Measurements from ENCODE around the gene PLAC8L1. TPM values are rescaled to one million over a fixed set of nuclear protein-coding genes. Genes with fewer than 3 reads are reported as not detected.

PLAC8L1 gene
- total and polyA plus RNA-seq, 2 of the 4 experiments (the other 2 are of a cell fraction), result 0.27 TPM; not detected in 1

DNA sequence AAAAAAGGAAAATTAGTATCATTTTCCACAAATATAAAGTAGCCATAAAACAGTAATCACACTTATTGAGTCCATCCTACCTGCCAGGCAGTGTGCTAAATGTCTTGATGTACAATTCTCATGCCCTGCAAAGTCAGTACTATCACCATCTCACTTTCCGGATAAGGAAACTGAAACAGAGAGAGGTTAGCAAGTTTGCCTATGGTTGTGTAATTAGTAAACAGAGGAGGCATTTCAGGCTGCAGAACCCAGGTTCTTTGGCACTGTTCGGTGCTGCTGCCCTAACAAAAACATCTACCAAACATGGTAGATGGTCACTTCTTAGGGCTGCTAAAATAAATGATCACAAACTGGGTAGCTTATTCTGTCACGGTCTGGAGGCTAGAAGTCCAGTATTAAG is 22.6 kb downstream of the PLAC8L1 start:
- no peak overlapping the region for H2AFZ ChIP-seq (replicated peaks; ENCODE audit: low read length, poor library complexity)
- H4K5ac ChIP-seq (ENCODE audit: low read depth, low read length), result no peak overlapping the region
- no TSS peak for BruUV-seq (replicated peaks)
- WGBS, 2 experiments (ENCODE audit: extremely low coverage in 2 of 2, insufficient read length in 1 of 2), result no CpG with 5 or more reads among the region's 3 CpGs
- H4K8ac ChIP-seq (ENCODE audit: low read depth in 2 of 2, low read length in 2 of 2), result no peak overlapping the region
- H3K79me1 ChIP-seq (ENCODE audit: low read depth in 1 of 2, low read length in 2 of 2), result no peaks in the 10 kb centered on the region
- H3K4me3 ChIP-seq (ENCODE audit: insufficient read depth, low read depth, low read length), result no peak overlapping the region
- DNase-seq, result no peak
- 0 out of 2 replicates have a peak, but pooled peaks cover 2% of the 10 kb centered on the region for H3K9me3 ChIP-seq (ENCODE audit: control insufficient read depth, insufficient read depth, low read length)
- H3K4ac ChIP-seq (ENCODE audit: low read depth, low read length), result no peak overlapping the region
- no peak overlapping the region for H3K9ac ChIP-seq (ENCODE audit: low read depth, low read length)
- ATAC-seq (ENCODE audit: low read depth), result no peak
- no peaks in the 10 kb centered on the region for H3K4me1 ChIP-seq (ENCODE audit: control insufficient read depth, insufficient read depth, low read length)
- no peak overlapping the region for H3K56ac ChIP-seq (ENCODE audit: extremely low read depth, insufficient read depth, low read length)
- no peak overlapping the region for H3K23ac ChIP-seq (ENCODE audit: low read depth, low read length)
- H2BK5ac ChIP-seq (ENCODE audit: low read depth, low read length, poor library complexity, severe bottlenecking), result no peak overlapping the region
- dilution Hi-C loops (cut with HindIII; ENCODE audit: low sequenced_read_pairs, unreplicated experiment) (no loop called here), intact Hi-C loops (cut with micrococcal nuclease) (no loop called here), in situ Hi-C loops (cut with MboI; ENCODE audit: low sequenced_read_pairs) (no loop called here)
- no peak overlapping the region for H2BK120ac ChIP-seq (ENCODE audit: low read depth, low read length)
- H4K91ac ChIP-seq (ENCODE audit: insufficient read depth, low read depth, low read length), result no peak overlapping the region
- no peak overlapping the region for H2BK20ac ChIP-seq (ENCODE audit: low read depth, low read length)
- no peak overlapping the region for H3K27ac ChIP-seq (ENCODE audit: insufficient read depth, low read length)
- peaks cover 7% of the 10 kb centered on the region for H3K27me3 ChIP-seq (ENCODE audit: control insufficient read depth, insufficient read depth, low read length)
- ChIA-PET CTCF (no interaction called here), POLR2A (ENCODE audit: unreplicated experiment) (no interaction called here)
- H3K18ac ChIP-seq (ENCODE audit: low read depth, low read length), result no peak overlapping the region
- H3K4me2 ChIP-seq (ENCODE audit: low read depth, low read length), result no peak overlapping the region
- no peaks in the 10 kb centered on the region for H4K20me1 ChIP-seq (ENCODE audit: insufficient read depth, low read length)
- H3K9me1 ChIP-seq (ENCODE audit: insufficient read depth, low read length), result no peaks in the 10 kb centered on the region
- H3K14ac ChIP-seq (replicated peaks; ENCODE audit: low read depth, low read length), result no peak overlapping the region
- no peak overlapping the region for H2AK9ac ChIP-seq (replicated peaks; ENCODE audit: low read depth, low read length, poor library complexity)
- no peak overlapping the region for H2AK5ac ChIP-seq (ENCODE audit: low read depth, low read length)
- TF ChIP-seq, protein P1, sequence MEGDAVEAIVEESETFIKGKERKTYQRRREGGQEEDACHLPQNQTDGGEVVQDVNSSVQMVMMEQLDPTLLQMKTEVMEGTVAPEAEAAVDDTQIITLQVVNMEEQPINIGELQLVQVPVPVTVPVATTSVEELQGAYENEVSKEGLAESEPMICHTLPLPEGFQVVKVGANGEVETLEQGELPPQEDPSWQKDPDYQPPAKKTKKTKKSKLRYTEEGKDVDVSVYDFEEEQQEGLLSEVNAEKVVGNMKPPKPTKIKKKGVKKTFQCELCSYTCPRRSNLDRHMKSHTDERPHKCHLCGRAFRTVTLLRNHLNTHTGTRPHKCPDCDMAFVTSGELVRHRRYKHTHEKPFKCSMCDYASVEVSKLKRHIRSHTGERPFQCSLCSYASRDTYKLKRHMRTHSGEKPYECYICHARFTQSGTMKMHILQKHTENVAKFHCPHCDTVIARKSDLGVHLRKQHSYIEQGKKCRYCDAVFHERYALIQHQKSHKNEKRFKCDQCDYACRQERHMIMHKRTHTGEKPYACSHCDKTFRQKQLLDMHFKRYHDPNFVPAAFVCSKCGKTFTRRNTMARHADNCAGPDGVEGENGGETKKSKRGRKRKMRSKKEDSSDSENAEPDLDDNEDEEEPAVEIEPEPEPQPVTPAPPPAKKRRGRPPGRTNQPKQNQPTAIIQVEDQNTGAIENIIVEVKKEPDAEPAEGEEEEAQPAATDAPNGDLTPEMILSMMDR (conservative IDR thresholded peaks at IDR 0.05; ENCODE audit: low read depth, low read length), result no peak
- TF ChIP-seq FOS (IDR thresholded peaks at IDR 0.05; ENCODE audit: low read depth, low read length) (no peak), MAFK (IDR thresholded peaks at IDR 0.05; ENCODE audit: low read depth, low read length) (no peak), RCOR1 (IDR thresholded peaks at IDR 0.05; ENCODE audit: insufficient replicate concordance, low read length) (no peak), CEBPB (IDR thresholded peaks at IDR 0.05; ENCODE audit: low read depth, low read length) (no peak), SMC3 (IDR thresholded peaks at IDR 0.05; ENCODE audit: low read depth, low read length) (no peak), CHD1 (IDR thresholded peaks at IDR 0.05; ENCODE audit: low read depth, low read length) (no peak)
- TF ChIP-seq, protein P2, sequence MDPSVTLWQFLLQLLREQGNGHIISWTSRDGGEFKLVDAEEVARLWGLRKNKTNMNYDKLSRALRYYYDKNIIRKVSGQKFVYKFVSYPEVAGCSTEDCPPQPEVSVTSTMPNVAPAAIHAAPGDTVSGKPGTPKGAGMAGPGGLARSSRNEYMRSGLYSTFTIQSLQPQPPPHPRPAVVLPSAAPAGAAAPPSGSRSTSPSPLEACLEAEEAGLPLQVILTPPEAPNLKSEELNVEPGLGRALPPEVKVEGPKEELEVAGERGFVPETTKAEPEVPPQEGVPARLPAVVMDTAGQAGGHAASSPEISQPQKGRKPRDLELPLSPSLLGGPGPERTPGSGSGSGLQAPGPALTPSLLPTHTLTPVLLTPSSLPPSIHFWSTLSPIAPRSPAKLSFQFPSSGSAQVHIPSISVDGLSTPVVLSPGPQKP (IDR thresholded peaks at IDR 0.05; ENCODE audit: borderline replicate concordance, low read depth, low read length), result no peak
- no peaks in the 10 kb centered on the region for H3K36me3 ChIP-seq (ENCODE audit: control insufficient read depth, insufficient read depth, low read length)
- H2BK15ac ChIP-seq (ENCODE audit: low read depth, low read length), result no peak overlapping the region

Measured in IMR-90 (cell line).